Measurements from ENCODE around the gene PAX5. TPM values are rescaled to one million over a fixed set of nuclear protein-coding genes. Genes with fewer than 3 reads are reported as not detected.

Gene PAX5
- total and polyA plus RNA-seq, 2 of the 13 experiments (the other 11 are each of a cell fraction or from before 2014, with no cell fraction given): not detected

- TF ChIP-seq REST (IDR thresholded peaks at IDR 0.05; ENCODE audit: borderline replicate concordance in 1 of 2, low read depth in 1 of 2, low read length in 2 of 2): no peak
Measured at GRCh38 chr9:36894695-36895310, 139.3 kb downstream of the PAX5 start (continued).

DNA sequence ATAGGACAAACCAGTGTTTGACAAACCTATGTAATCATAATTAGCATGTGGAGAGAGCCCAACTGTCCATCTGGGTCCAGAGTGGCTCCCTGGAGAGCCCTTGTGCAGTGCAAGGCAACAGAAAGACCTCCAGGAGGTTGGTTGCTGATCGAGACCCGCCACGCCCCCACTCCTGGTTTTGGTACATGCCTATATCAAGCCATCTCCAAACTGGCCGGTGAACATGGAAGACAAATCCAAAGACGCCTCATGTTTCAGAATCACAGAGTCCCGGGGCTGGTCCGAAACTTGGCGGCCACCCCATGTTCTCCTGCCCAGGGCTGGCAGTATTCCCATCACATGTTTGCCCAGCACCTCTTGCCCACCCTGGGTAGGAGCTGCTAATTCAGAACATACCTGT is 140.2 kb downstream of the PAX5 start:
- H3K4me3 ChIP-seq (replicated peaks in 1 of 3; ENCODE audit: insufficient read depth in 1 of 3, low read depth in 2 of 3, low read length in 3 of 3): no peak overlapping the region
- in situ Hi-C loops (cut with HindIII; ENCODE audit: extremely low pct_ligation_motif_present, low pct_unique_long_range_greater_than_20kb): no loop called here
- H4K20me1 ChIP-seq (ENCODE audit: insufficient read depth, low read length): no peaks in the 10 kb centered on the region
- no peaks in the 10 kb centered on the region for H3K9me3 ChIP-seq (ENCODE audit: low read length)
- ATAC-seq: no peak
- no peak overlapping the region for H3K27ac ChIP-seq (ENCODE audit: extremely low read length, insufficient read depth, low read length)
- H3K79me2 ChIP-seq (ENCODE audit: insufficient read depth, low read length): no peaks in the 10 kb centered on the region
- intact Hi-C loops (cut with micrococcal nuclease; ENCODE audit: unreplicated experiment): no loop called here
- H3K4me1 ChIP-seq (ENCODE audit: insufficient read depth, low read length): no peaks in the 10 kb centered on the region
- POLR2A ChIA-PET: no interaction called here
- H3K27me3 ChIP-seq (ENCODE audit: control insufficient read depth in 1 of 2, insufficient read depth in 2 of 2, low read length in 2 of 2): peaks cover 3 to 54% of the 10 kb centered on the region in 2 experiments; a peak in 4 of 5 replicates
- CTCF ChIA-PET (ENCODE audit: low intra/inter-chr PET ratio, low total read pairs): no interaction called here
- no peak for DNase-seq (ENCODE audit: low spot score)
- 65% methylated on average over 5 of the region's 8 CpGs for WGBS (ENCODE audit: low lambda C conversion rate)
- H3K9ac ChIP-seq (ENCODE audit: insufficient read depth, low read depth, low read length): no peak overlapping the region
- no peak overlapping the region for H3K4me2 ChIP-seq (ENCODE audit: low read depth, low read length)
- no peaks in the 10 kb centered on the region for H3K36me3 ChIP-seq (replicated peaks in 1 of 2; ENCODE audit: control insufficient read depth in 1 of 2, insufficient read depth in 2 of 2, low read length in 2 of 2)
- no peak overlapping the region for H2AFZ ChIP-seq (ENCODE audit: low read length)
- BruUV-seq (replicated peaks): no TSS peak
- FAIRE-seq: no peak
- TF ChIP-seq, protein P1, sequence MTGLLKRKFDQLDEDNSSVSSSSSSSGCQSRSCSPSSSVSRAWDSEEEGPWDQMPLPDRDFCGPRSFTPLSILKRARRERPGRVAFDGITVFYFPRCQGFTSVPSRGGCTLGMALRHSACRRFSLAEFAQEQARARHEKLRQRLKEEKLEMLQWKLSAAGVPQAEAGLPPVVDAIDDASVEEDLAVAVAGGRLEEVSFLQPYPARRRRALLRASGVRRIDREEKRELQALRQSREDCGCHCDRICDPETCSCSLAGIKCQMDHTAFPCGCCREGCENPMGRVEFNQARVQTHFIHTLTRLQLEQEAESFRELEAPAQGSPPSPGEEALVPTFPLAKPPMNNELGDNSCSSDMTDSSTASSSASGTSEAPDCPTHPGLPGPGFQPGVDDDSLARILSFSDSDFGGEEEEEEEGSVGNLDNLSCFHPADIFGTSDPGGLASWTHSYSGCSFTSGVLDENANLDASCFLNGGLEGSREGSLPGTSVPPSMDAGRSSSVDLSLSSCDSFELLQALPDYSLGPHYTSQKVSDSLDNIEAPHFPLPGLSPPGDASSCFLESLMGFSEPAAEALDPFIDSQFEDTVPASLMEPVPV (CRISPR knock-in tag; IDR thresholded peaks at IDR 0.05): no peak
- TF ChIP-seq HBP1 (CRISPR knock-in tag; IDR thresholded peaks at IDR 0.05; ENCODE audit: low read depth) (no peak), IRX3 (CRISPR knock-in tag; IDR thresholded peaks at IDR 0.05; ENCODE audit: borderline replicate concordance, low read depth) (no peak), GABPA (IDR thresholded peaks at IDR 0.05; ENCODE audit: low read depth, low read length) (no peak), GABPA (CRISPR knock-in tag; IDR thresholded peaks at IDR 0.05; ENCODE audit: low read depth) (no peak), ZNF816 (CRISPR knock-in tag; IDR thresholded peaks at IDR 0.05; ENCODE audit: borderline replicate concordance) (no peak), SNAPC4 (CRISPR knock-in tag; IDR thresholded peaks at IDR 0.05) (no peak), ZFP82 (CRISPR knock-in tag; IDR thresholded peaks at IDR 0.05; ENCODE audit: borderline replicate concordance) (no peak), SRSF9 (IDR thresholded peaks at IDR 0.05; ENCODE audit: borderline replicate concordance, insufficient read depth, low read depth, low read length, poor library complexity, severe bottlenecking) (no peak)

All from HepG2 (cell line).